Keratinocyte (primary cell): ENCODE measurements around the gene CAST. TPM values are rescaled to one million over a fixed set of nuclear protein-coding genes. Genes with fewer than 3 reads are reported as not detected.

ENCODE experiments used
- DNase-seq: peaks from one replicate; pipeline ENCODE4 v3.0.0-alpha.2; 2011; ENCODE audit warnings: low read depth, missing footprints, low spot score
- FAIRE-seq: peaks from 2 replicates; lab custom pipeline; 2011; peaks lifted over from hg19 to GRCh38; lab: Jason Lieb, UNC
- H2AFZ ChIP-seq: 2 replicates; pipeline ENCODE4 v1.6.0; 2012; ENCODE audit warnings: low read length, control low read depth, inconsistent platforms; ENCODE audit not compliant: control insufficient read depth
- H3K27ac ChIP-seq: 2 replicates; pipeline ENCODE4 v1.5.1; 2011; ENCODE audit warnings: low read length; ENCODE audit not compliant: control insufficient read depth, insufficient read depth
- H3K27me3 ChIP-seq: 3 replicates; pipeline ENCODE4 v1.6.0; 2011; ENCODE audit warnings: low read length; ENCODE audit not compliant: control insufficient read depth, insufficient read depth; ENCODE audit errors: extremely low read depth
- H3K36me3 ChIP-seq, 2 experiments: 2 replicates in 1 of 2; 3 replicates in 1 of 2; pipeline ENCODE4 v1.5.1; 2011; ENCODE audit warnings: low read length in 2 of 2, mild to moderate bottlenecking in 1 of 2; ENCODE audit not compliant: control insufficient read depth in 2 of 2, insufficient read depth in 2 of 2; ENCODE audit errors: extremely low read depth in 1 of 2
- H3K4me1 ChIP-seq: 3 replicates; pipeline ENCODE4 v1.5.1; 2011; ENCODE audit warnings: low read length; ENCODE audit not compliant: control insufficient read depth, insufficient read depth; ENCODE audit errors: extremely low read depth
- H3K4me2 ChIP-seq: 3 replicates; pipeline ENCODE4 v1.6.0; 2011; ENCODE audit warnings: low read depth, low read length; ENCODE audit not compliant: control insufficient read depth, insufficient read depth; ENCODE audit errors: extremely low read depth
- H3K4me3 ChIP-seq, 3 experiments: fragments of 200-600 bp in 1 of 3; sonication (generic) in 1 of 3; 2 replicates in 2 of 3; 3 replicates in 1 of 3; pipeline ENCODE4 v1.5.1; 2011 to 2016; ENCODE audit warnings: low read length in 3 of 3, mild to moderate bottlenecking in 3 of 3, control low read depth in 2 of 3, inconsistent platforms in 1 of 3, low read depth in 1 of 3, mixed read lengths in 1 of 3, mixed run types in 1 of 3, moderate library complexity in 1 of 3; ENCODE audit not compliant: control insufficient read depth in 2 of 3, insufficient read depth in 2 of 3; ENCODE audit errors: extremely low read depth in 1 of 3
- H3K79me2 ChIP-seq: 2 replicates; pipeline ENCODE4 v1.6.0; 2012; ENCODE audit warnings: low read length; ENCODE audit not compliant: control insufficient read depth, insufficient read depth
- H3K9ac ChIP-seq: 3 replicates; pipeline ENCODE4 v1.6.0; 2011; ENCODE audit warnings: low read length; ENCODE audit not compliant: control insufficient read depth, insufficient read depth; ENCODE audit errors: extremely low read depth
- H3K9me1 ChIP-seq: 3 replicates; pipeline ENCODE4 v1.6.0; 2011; ENCODE audit warnings: low read length; ENCODE audit not compliant: control insufficient read depth, insufficient read depth; ENCODE audit errors: extremely low read depth
- H3K9me3 ChIP-seq: 2 replicates; pipeline ENCODE4 v1.5.1; 2012; ENCODE audit warnings: low read depth, low read length; ENCODE audit not compliant: control insufficient read depth
- H4K20me1 ChIP-seq: 3 replicates; pipeline ENCODE4 v1.6.0; 2011; ENCODE audit warnings: low read length; ENCODE audit not compliant: control insufficient read depth, insufficient read depth; ENCODE audit errors: extremely low read depth
- EZH2 ChIP-seq: IDR thresholded peaks from one replicate; pipeline ENCODE4 v1.6.1; 2012; ENCODE audit warnings: inconsistent platforms, mild to moderate bottlenecking, low read length, moderate library complexity
- dilution Hi-C: fragments of 300-500 bp; cut with MboI; formaldehyde crosslinking; loops from one replicate; pipeline ENCODE4 v1.7.0; 2020; ENCODE audit warnings: low sequenced_read_pairs; ENCODE audit not compliant: extremely low pct_ligation_motif_present
- polyA plus RNA-seq, 5 experiments: library from polyadenylated mRNA; depleted of rRNA in 3 of 5; stranded (reverse) in 3 of 5; stranded (forward) in 1 of 5; unstranded in 1 of 5; fragments of >200 nt; gene quantifications; 1 replicate in 1 of 5; 2 replicates in 3 of 5; 3 replicates in 1 of 5; pipeline versions ENCODE4 v1.2.1 to v1.2.3, GENCODE V29; 2011 to 2012; ENCODE audit warnings: missing spikeins in 2 of 5, low read depth in 1 of 5, low replicate concordance in 1 of 5
- TF ChIP-seq, protein P1 (sequence below), 3 experiments: IDR thresholded peaks in 1 of 3; conservative IDR thresholded peaks in 1 of 3; optimal IDR thresholded peaks in 1 of 3; 2 replicates in 2 of 3; 3 replicates in 1 of 3; pipeline versions ENCODE3 to v1.5.1; 2011; ENCODE audit warnings: low read length in 3 of 3, mild to moderate bottlenecking in 3 of 3, moderate library complexity in 2 of 3, control low read depth in 1 of 3, inconsistent platforms in 1 of 3; ENCODE audit not compliant: insufficient read depth in 2 of 3; ENCODE audit errors: extremely low read depth in 1 of 3

The CAST gene
- polyA plus RNA-seq, 1 donor (not counting 4 experiments of a cell fraction or from before 2014, with no cell fraction given), result 238 TPM

DNA sequence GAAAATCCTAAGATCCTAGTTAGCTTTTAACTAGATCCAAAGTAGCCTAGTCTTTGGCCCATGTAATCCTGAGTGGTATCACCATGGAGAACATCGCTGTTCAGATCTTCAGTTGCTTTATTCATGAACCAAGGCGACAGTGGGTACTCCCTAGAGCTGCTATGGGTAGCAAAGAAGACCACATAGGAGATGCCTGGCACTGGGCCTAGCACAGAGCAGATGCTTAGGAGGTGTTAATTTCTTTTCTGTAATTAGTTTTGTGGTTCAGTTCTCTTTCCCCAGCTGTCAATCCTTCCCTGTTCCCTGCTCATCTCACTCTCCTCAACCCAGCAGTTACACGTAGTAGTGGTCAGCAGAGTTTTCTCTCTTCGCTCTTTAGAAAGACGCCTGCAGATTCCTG, 9.3 kb downstream of the CAST start:
- dilution Hi-C loops, result no loop called here
- peaks cover under 1% of the 10 kb centered on the region for H4K20me1 ChIP-seq
- DNase-seq, result no peak
- H3K4me2 ChIP-seq, result no peak overlapping the region
- H3K4me3 ChIP-seq, result no peak overlapping the region
- H3K27me3 ChIP-seq, result no peaks in the 10 kb centered on the region
- H3K4me1 ChIP-seq, result no peaks in the 10 kb centered on the region
- TF ChIP-seq, protein P1, sequence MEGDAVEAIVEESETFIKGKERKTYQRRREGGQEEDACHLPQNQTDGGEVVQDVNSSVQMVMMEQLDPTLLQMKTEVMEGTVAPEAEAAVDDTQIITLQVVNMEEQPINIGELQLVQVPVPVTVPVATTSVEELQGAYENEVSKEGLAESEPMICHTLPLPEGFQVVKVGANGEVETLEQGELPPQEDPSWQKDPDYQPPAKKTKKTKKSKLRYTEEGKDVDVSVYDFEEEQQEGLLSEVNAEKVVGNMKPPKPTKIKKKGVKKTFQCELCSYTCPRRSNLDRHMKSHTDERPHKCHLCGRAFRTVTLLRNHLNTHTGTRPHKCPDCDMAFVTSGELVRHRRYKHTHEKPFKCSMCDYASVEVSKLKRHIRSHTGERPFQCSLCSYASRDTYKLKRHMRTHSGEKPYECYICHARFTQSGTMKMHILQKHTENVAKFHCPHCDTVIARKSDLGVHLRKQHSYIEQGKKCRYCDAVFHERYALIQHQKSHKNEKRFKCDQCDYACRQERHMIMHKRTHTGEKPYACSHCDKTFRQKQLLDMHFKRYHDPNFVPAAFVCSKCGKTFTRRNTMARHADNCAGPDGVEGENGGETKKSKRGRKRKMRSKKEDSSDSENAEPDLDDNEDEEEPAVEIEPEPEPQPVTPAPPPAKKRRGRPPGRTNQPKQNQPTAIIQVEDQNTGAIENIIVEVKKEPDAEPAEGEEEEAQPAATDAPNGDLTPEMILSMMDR (optimal IDR thresholded peaks at IDR 0.05 in 1 of 3, IDR thresholded peaks at IDR 0.05 in 1 of 3, conservative IDR thresholded peaks at IDR 0.05 in 1 of 3; ENCODE audit: extremely low read depth in 1 of 3, insufficient read depth in 2 of 3, low read length in 3 of 3), result no peak
- no peak for TF ChIP-seq EZH2
- H3K27ac ChIP-seq, result no peak overlapping the region
- H2AFZ ChIP-seq, result no peak overlapping the region
- peaks cover 4 to 5% of the 10 kb centered on the region in 2 experiments for H3K36me3 ChIP-seq
- no peak overlapping the region for H3K9ac ChIP-seq
- H3K9me3 ChIP-seq, result no peaks in the 10 kb centered on the region
- H3K9me1 ChIP-seq, result no peaks in the 10 kb centered on the region
- peaks cover 70% of the 10 kb centered on the region for H3K79me2 ChIP-seq
- FAIRE-seq, result no peak

DNA sequence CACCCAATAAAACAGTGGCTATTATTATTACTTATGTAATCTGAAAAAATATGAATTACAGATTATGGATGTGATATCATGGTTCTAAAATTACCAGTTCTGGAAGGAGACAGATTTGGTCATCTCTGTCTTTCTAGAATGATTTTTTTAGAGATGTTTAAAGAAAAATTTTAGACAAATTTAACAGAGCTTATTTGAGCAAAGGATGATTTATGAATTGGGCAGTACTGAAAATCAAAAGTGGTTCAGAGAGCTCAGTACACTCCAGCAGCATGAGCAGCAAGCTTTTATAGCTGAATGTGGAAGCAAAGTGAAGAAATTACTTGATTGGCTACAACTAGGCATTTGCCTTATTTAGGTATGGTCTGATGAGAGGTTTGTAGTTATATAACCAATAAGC, 11.0 kb downstream of the CAST start:
- DNase-seq (no peak), FAIRE-seq (no peak)
- Histone ChIP-seq H3K27me3 (no peaks in the 10 kb centered on the region), H3K9me1 (no peaks in the 10 kb centered on the region), H3K36me3 (peaks cover 4 to 7% of the 10 kb centered on the region in 2 experiments), H4K20me1 (no peaks in the 10 kb centered on the region), H3K4me2 (no peak overlapping the region), H3K9me3 (no peaks in the 10 kb centered on the region), H3K4me3 (no peak overlapping the region), H3K27ac (no peak overlapping the region), H3K9ac (no peak overlapping the region), H3K79me2 (peaks cover 58% of the 10 kb centered on the region), H2AFZ (no peak overlapping the region), H3K4me1 (no peaks in the 10 kb centered on the region)
- no peak for TF ChIP-seq EZH2
- TF ChIP-seq, protein P1 (optimal IDR thresholded peaks at IDR 0.05 in 1 of 3, IDR thresholded peaks at IDR 0.05 in 1 of 3, conservative IDR thresholded peaks at IDR 0.05 in 1 of 3; ENCODE audit: extremely low read depth in 1 of 3, insufficient read depth in 2 of 3, low read length in 3 of 3), result no peak
- dilution Hi-C loops, result no loop called here
